Caco-2 (cell line): ENCODE results near the gene SMARCB1. TPM values are rescaled to one million over a fixed set of nuclear protein-coding genes. Genes with fewer than 3 reads are reported as not detected.

Experiments
- BruUV-seq: library from RNA; stranded (reverse); fragments of 400-500 nt; replicated peaks from 2 replicates; lab custom pipeline; 2021; lab: Mats Ljungman, UMichigan
- CTCF ChIA-PET: fragments of 300-600 bp; sonication (Branson Sonifier 250); formaldehyde crosslinking; loops from one replicate; lab custom pipeline; 2022; ENCODE audit warnings: antibody characterized with exemption; lab: Charles Lee
- POLR2A ChIA-PET: fragments of 300-600 bp; sonication (Branson Sonifier 250); formaldehyde crosslinking; loops from one replicate; lab custom pipeline; 2022; ENCODE audit warnings: antibody characterized with exemption; lab: Charles Lee
- DNase-seq, 2 experiments: peaks; one replicate each; pipeline versions ENCODE4 v3.0.0 to v3.0.0-alpha.2; 2020 to 2022
- H3K27me3 ChIP-seq: replicated peaks from 2 replicates; pipeline ENCODE4 v1.6.0; 2011; ENCODE audit warnings: low read length; ENCODE audit not compliant: control insufficient read depth, insufficient read depth
- H3K36me3 ChIP-seq: 2 replicates; pipeline ENCODE4 v1.5.1; 2011; ENCODE audit warnings: low read length; ENCODE audit not compliant: control insufficient read depth, insufficient read depth
- H3K4me1 ChIP-seq: fragments of 250-450 bp; sonication (Bioruptor Pico); 2 replicates; pipeline ENCODE4 v1.5.1; 2020; ENCODE audit warnings: mild to moderate bottlenecking
- H3K4me3 ChIP-seq: 2 replicates; pipeline ENCODE4 v1.5.1; 2011; ENCODE audit warnings: low read depth, mild to moderate bottlenecking, control low read depth, low read length
- H3K9me3 ChIP-seq: fragments of 250-450 bp; sonication (Bioruptor Pico); 2 replicates; pipeline ENCODE4 v1.5.1; 2020; ENCODE audit warnings: mild to moderate bottlenecking, moderate library complexity
- H3K27ac Mint-ChIP-seq: one replicate; pipeline ENCODE4 v1.8.0; 2022; ENCODE audit warnings: mixed read lengths; ENCODE audit not compliant: unreplicated experiment
- H3K27me3 Mint-ChIP-seq: one replicate; pipeline ENCODE4 v1.8.0; 2022; ENCODE audit warnings: mixed read lengths; ENCODE audit not compliant: insufficient read depth, unreplicated experiment
- H3K36me3 Mint-ChIP-seq: one replicate; pipeline ENCODE4 v1.8.0; 2022; ENCODE audit warnings: mild to moderate bottlenecking, mixed read lengths; ENCODE audit not compliant: insufficient read depth, unreplicated experiment
- H3K4me1 Mint-ChIP-seq: one replicate; pipeline ENCODE4 v1.8.0; 2022; ENCODE audit warnings: low read depth, mixed read lengths; ENCODE audit not compliant: unreplicated experiment
- H3K4me3 Mint-ChIP-seq: one replicate; pipeline ENCODE4 v1.8.0; 2022; ENCODE audit warnings: mild to moderate bottlenecking, moderate library complexity, mixed read lengths; ENCODE audit not compliant: unreplicated experiment
- H3K9me3 Mint-ChIP-seq: one replicate; pipeline ENCODE4 v1.8.0; 2022; ENCODE audit warnings: mixed read lengths; ENCODE audit not compliant: unreplicated experiment
- intact Hi-C: fragments of 100-400 bp; cut with micrococcal nuclease; formaldehyde crosslinking; loops from one replicate; pipeline ENCODE4 v1.10.0; 2022; ENCODE audit not compliant: unreplicated experiment
- total RNA-seq: library from RNA; stranded (reverse); gene quantifications from 2 replicates; pipeline ENCODE4 v1.2.3, GENCODE V29; 2022
- TF ChIP-seq, protein P1 (sequence below), 2 experiments: fragments of 200-600 bp in 1 of 2; IDR thresholded peaks; 1 replicate in 1 of 2; 2 replicates in 1 of 2; pipeline versions ENCODE4 v1.5.1 to v1.8.0; 2011 to 2022; ENCODE audit warnings: antibody characterized with exemption in 1 of 2, control low read depth in 1 of 2, inconsistent platforms in 1 of 2, low read depth in 1 of 2, low read length in 1 of 2, mild to moderate bottlenecking in 1 of 2, moderate library complexity in 1 of 2; ENCODE audit not compliant: insufficient read depth in 1 of 2, severe bottlenecking in 1 of 2, unreplicated experiment in 1 of 2

SMARCB1 gene
- total RNA-seq, 1 experiment from 2014 or later = 157 TPM

- intact Hi-C loops = no loop called here
- Mint-ChIP-seq H3K4me1 (no peaks in the 10 kb centered on the region), H3K27ac (no peak overlapping the region), H3K4me3 (no peak overlapping the region), H3K27me3 (no peaks in the 10 kb centered on the region), H3K36me3 (peaks cover 17% of the 10 kb centered on the region), H3K9me3 (no peaks in the 10 kb centered on the region)
- no peaks in the 10 kb centered on the region for H3K27me3 ChIP-seq
- TF ChIP-seq, protein P1, sequence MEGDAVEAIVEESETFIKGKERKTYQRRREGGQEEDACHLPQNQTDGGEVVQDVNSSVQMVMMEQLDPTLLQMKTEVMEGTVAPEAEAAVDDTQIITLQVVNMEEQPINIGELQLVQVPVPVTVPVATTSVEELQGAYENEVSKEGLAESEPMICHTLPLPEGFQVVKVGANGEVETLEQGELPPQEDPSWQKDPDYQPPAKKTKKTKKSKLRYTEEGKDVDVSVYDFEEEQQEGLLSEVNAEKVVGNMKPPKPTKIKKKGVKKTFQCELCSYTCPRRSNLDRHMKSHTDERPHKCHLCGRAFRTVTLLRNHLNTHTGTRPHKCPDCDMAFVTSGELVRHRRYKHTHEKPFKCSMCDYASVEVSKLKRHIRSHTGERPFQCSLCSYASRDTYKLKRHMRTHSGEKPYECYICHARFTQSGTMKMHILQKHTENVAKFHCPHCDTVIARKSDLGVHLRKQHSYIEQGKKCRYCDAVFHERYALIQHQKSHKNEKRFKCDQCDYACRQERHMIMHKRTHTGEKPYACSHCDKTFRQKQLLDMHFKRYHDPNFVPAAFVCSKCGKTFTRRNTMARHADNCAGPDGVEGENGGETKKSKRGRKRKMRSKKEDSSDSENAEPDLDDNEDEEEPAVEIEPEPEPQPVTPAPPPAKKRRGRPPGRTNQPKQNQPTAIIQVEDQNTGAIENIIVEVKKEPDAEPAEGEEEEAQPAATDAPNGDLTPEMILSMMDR (IDR thresholded peaks at IDR 0.05; ENCODE audit: insufficient read depth in 1 of 2, low read depth in 1 of 2, low read length in 1 of 2, severe bottlenecking in 1 of 2, unreplicated experiment in 1 of 2) = no peak
- DNase-seq = no peak
- ChIA-PET POLR2A (no interaction called here), CTCF (no interaction called here)
- no peaks in the 10 kb centered on the region for H3K4me1 ChIP-seq
- H3K36me3 ChIP-seq = no peaks in the 10 kb centered on the region
- no peaks in the 10 kb centered on the region for H3K9me3 ChIP-seq
- no TSS peak for BruUV-seq
- no peak overlapping the region for H3K4me3 ChIP-seq
Observed at GRCh38 chr22:23878219-23878618, 91.5 kb downstream of the SMARCB1 start.

- Histone ChIP-seq H3K36me3 (no peaks in the 10 kb centered on the region), H3K4me1 (no peaks in the 10 kb centered on the region), H3K27me3 (no peaks in the 10 kb centered on the region), H3K9me3 (no peaks in the 10 kb centered on the region), H3K4me3 (no peak overlapping the region)
- BruUV-seq = no TSS peak
- intact Hi-C loops = no loop called here
- CTCF ChIA-PET = no interaction called here
- Mint-ChIP-seq H3K9me3 (no peaks in the 10 kb centered on the region), H3K4me1 (no peaks in the 10 kb centered on the region), H3K27me3 (no peaks in the 10 kb centered on the region), H3K27ac (no peak overlapping the region), H3K4me3 (no peak overlapping the region), H3K36me3 (peaks cover 11% of the 10 kb centered on the region)
- POLR2A ChIA-PET = no interaction called here
- TF ChIP-seq, protein P1 (IDR thresholded peaks at IDR 0.05; ENCODE audit: insufficient read depth in 1 of 2, low read depth in 1 of 2, low read length in 1 of 2, severe bottlenecking in 1 of 2, unreplicated experiment in 1 of 2) = no peak
- no peak for DNase-seq
Observed at GRCh38 chr22:23882370-23882769, 95.6 kb downstream of the SMARCB1 start.

DNA sequence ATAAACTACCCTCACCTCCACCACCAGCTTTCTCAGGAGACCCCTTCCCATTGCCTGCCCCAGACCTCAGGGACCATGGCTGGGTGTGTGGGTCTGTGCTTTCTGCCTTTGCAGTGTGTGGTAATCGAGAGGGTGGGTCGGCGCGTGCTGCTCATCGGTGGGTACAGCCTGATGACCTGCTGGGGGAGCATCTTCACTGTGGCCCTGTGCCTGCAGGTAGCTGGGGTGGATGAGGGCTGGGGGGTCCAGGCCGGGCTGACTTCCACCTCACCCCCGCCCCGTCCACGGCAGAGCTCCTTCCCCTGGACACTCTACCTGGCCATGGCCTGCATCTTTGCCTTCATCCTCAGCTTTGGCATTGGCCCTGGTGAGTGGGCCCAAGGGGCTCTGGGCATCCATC is 96.9 kb downstream of the SMARCB1 start:
- Mint-ChIP-seq H3K9me3 (no peaks in the 10 kb centered on the region), H3K4me3 (no peak overlapping the region), H3K4me1 (no peaks in the 10 kb centered on the region), H3K36me3 (peaks cover 11% of the 10 kb centered on the region), H3K27ac (no peak overlapping the region), H3K27me3 (no peaks in the 10 kb centered on the region)
- intact Hi-C loops = no loop called here
- Histone ChIP-seq H3K36me3 (no peaks in the 10 kb centered on the region), H3K4me3 (no peak overlapping the region), H3K9me3 (no peaks in the 10 kb centered on the region), H3K27me3 (no peaks in the 10 kb centered on the region), H3K4me1 (no peaks in the 10 kb centered on the region; the same call in 1 of the 2 replicates)
- no TSS peak for BruUV-seq
- ChIA-PET CTCF (interaction anchor here (2.0 kb wide), 1 partner anchor 10 kb away, joined by 5 read pairs; the partner anchor contains the start of gene MIF), POLR2A (no interaction called here)
- TF ChIP-seq, protein P1 (IDR thresholded peaks at IDR 0.05; ENCODE audit: insufficient read depth in 1 of 2, low read depth in 1 of 2, low read length in 1 of 2, severe bottlenecking in 1 of 2, unreplicated experiment in 1 of 2) = no peak
- DNase-seq = no peak
